Measurements from ENCODE around the gene MYO9A.

The MYO9A gene

DNA sequence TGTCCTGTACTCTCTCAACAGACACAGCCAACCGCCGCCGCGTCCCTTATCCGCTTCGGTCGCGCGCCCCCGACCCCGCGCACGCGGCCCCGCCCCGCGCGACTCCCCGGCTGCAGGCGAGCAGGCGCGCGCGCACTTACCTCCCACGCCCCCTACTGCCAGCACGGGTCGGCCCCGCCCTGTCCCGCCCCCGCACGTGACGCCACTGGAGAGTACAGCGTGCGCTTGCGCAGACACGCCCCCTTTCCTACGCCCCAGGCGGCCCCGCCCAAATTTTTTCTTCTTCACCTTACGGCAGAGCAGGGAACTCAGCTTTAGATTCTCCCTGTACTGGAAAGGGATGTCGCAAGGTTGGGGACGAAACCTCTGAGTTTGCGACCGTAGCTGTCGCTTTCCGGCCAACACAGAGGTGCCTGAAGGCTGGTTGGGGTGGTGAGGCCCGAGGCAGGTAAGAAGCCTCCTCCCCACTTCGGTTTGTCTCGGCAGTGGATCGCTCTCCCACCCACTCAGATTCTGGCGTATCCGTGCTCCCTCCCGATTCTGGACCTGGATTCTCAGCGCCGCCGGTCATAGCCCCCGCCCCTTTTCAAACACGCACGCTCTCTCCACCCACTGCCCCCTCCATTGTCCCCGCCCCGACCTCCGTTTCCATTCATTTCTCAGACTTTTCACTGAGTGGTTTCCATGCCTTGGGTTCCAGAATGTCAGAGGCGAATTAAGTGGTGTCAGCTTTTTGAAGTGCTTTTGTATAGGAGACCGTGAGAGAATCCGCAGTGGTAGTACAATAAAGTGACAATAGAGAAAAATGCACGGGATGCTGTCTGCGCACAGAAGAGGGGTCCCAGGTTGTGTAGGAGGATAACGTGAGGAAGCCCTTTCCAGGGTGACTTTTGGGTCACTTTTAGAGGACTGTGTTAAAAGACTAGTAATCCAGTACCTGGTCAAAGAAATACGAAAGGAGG lies at the start of gene MYO9A, which contains the start of gene SENP8:
MYO9A (minus strand) TSS at position 134 of the 962 bp plus-strand sequence. CDS start 71,587 bp downstream, outside the sequence.
SENP8 (plus strand) TSS at position 387 of the 962 bp plus-strand sequence. CDS start 21,221 bp downstream, outside the sequence.
- peak; percentile 97 for DNase-seq

DNA sequence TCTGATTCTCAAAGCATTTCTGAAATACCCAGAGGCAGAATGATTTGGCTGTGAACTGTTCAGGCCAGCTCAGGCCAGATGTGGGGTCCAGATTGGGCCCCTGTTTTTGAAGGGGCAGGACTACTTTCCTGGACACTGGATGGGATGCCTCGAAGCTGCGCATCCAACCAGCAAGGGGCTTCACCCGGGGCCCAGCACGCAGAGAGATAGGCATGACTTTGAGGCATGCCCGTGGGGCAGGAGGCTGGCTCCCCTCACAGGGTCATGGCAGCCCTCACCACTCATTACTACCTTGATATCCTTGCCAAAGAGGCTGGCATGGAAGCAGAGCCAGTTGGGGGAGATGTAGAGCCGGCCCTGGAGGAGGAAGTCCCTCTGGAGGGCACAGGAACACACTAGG lies 49.5 kb upstream of the MYO9A start:
- DNase-seq = no peak

DNA sequence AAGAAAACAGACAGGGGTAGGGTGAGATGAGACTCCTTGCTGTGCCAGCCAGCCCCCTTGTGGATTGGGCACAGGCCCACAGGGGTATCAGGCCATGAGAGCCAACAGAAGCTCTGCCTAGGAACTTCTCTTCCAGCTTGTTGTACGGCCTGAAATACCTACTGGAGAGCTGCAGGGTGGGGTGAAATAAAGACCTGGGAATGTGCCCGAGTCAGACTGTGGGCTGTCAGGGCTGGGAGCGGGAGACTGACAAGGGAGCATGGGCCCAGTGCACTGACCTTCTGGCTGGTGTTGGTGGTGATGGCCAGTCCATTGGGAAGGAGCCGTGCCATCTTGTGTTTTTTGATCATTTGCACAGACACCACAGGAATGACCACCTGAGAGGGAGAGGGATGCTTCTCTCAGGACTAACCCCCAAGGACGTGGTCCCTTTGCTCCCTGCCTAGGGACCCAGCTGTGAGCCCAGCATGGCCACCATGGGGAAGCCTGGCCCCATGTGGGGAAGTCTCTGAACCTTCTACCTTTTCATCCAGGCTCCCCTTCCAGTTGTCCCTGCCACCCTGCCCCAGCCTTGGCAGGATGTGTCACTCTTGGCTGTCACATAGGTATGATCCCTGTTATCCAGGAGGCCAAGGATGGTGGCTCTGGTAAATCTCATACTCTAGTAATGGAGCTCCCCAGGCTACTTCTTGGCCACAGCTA lies 48.9 kb upstream of the MYO9A start:
- DNase-seq = no peak

- no peak for DNase-seq
These were observed 45.8 kb upstream of the MYO9A start for GRCh38 chr15:72163719-72164118.

GRCh38 chr15:72162569-72162968 lies 44.6 kb upstream of the MYO9A start:
- DNase-seq = no peak

DNA sequence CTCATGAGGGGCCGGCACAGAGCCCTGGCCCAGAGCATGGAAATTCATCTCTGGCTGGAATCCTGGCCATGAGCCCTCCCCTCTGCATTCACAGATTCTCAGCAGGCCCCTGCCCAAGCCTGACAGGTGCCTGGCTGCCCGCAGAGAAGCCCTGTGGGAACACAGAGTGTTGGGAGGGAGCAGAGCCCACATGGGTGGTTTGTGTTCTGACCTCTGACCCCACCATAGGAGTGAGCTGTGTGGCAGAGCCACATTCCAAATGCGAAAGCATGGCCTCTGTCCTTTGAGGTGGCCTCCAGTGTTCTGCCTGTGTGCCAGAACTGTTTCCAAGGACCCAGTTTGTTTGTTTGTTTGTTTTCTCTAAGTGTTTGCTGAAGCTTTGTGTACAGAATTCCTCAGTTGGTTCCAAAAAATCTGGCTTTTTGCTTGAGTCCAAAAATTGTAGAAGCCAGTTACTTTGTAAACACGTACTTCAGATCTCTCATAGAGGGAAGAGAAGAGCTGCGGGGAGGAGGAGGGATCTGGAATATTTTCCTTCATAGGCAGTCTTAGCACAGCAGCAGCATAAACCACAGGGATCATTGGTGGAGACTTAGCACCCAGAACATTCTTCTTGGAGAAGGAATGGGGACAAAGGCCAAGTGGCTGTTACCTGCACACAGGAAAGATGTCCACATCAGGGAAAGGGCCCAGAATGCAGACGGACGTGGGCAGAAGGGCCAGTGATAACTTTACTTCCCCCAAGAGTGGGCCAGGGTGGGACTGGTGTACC lies 43.6 kb upstream of the MYO9A start:
- no peak for DNase-seq

- no peak for DNase-seq
These were observed 42.8 kb upstream of the MYO9A start for GRCh38 chr15:72160696-72161245.

DNA sequence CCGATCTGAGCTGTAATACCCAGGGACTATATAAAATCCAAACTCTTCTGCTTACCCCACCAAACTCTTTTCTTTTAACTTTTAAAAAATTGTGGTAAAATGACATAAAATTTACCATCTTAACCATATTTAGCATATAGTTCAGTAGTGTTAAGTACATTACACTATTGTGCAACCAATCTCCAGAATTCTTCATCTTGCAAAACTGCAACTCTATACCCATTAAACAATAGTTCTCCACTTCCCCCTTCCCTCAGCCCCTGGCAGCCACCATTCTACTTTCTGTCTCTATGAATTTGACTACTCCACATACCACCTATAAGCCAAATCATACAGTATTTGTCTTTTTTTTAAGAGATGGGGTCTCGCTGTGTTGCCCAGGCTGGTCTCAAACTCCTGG lies 39.0 kb upstream of the MYO9A start:
- DNase-seq = no peak

- peak; percentile 38 for DNase-seq
These were observed 38.0 kb upstream of the MYO9A start for GRCh38 chr15:72155635-72156616.

- DNase-seq = no peak
These were observed 37.2 kb upstream of the MYO9A start for GRCh38 chr15:72155003-72155621.

DNA sequence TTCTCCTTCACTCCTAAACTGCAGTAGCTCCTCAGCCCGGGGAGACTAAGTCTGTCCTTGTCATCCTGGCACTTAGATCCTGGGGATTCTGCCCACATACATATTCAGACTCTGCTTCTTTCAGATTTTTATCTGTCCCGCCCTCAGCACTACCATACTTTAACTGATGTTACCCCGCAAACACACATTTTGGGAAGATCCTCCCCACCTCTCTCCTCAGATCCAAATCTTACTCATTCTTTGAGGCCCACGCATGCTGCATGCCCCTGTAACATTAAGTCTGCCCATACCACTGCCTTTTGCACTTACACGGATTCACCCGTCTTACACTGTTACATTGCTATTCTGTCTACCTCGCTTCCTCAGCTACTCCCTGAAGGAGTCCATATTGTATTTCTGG lies 36.4 kb upstream of the MYO9A start:
- DNase-seq = no peak

DNA sequence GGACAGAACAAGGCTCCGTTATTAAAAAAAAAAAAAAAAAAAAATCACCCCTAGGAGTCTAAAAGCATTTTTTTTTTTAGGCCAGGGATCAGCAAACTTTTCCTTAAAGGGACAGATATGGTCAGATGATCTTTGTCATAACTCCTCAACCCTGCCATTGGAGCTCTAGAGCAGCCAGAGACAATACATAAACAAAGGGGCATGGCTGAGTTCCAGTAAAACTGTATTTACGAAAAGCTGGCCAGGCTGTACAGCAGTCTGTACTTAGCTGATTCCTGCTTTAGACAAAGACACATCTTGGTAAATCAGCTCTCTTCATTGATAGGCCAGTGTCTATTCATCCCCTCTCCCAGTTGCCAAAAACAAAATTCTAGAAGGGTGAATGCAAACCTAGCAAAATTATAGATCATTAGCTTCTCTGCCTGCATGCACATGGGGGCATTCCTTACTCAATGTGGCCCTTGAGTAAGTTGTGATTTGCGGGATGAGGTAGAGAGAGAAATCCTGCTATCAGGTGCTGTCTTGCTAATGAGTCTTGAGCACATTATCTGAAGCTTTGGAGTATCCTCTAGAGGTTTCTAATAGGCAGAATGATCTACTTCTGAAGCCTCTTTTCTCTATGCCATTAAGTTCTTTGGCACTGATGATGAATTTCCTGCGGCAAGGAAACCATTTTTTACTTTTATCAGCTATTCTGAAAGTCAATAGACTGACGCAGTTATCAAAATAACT lies 35.5 kb upstream of the MYO9A start:
- DNase-seq = no peak

GRCh38 chr15:72147418-72147817 lies 29.5 kb upstream of the MYO9A start:
- no peak for DNase-seq

DNA sequence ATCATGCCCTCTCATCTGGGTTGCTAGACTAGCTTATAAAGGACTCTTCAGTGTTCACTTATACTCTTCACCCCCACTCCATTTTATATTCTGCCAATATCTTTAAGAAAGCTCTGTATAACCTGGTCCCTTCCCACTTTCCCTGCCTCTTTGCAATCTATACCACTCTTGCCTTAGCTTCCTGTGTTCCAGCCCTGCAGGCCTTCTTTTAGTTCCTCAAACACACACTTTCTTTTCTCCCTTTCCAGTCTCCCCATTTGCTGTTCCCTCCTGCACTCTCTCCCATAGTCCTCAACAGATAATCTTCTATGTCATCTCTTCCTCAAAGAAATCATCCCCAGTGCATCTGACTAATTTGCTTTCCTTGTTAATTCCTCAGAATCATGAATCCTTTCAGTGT lies 29.0 kb upstream of the MYO9A start:
- no peak for DNase-seq

DNA sequence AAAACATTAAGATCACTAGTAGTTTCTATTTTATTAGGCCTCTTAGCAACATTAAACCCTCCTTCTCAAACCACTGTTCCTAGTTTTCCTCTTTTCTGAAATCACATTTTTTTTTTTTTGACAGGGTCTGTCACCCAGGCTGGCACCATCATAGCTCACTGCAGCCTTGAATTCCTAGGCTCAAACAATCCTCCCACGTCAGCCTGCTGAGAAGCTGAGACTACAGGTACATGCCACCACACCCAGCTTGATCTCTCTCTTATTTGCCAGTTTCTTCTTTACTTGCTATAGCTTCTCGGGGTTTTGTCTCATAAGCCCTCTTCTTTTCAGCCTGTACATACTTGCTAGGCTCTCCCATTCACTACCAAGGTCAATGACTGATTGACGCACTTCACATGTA lies 28.3 kb upstream of the MYO9A start:
- no peak for DNase-seq

DNA sequence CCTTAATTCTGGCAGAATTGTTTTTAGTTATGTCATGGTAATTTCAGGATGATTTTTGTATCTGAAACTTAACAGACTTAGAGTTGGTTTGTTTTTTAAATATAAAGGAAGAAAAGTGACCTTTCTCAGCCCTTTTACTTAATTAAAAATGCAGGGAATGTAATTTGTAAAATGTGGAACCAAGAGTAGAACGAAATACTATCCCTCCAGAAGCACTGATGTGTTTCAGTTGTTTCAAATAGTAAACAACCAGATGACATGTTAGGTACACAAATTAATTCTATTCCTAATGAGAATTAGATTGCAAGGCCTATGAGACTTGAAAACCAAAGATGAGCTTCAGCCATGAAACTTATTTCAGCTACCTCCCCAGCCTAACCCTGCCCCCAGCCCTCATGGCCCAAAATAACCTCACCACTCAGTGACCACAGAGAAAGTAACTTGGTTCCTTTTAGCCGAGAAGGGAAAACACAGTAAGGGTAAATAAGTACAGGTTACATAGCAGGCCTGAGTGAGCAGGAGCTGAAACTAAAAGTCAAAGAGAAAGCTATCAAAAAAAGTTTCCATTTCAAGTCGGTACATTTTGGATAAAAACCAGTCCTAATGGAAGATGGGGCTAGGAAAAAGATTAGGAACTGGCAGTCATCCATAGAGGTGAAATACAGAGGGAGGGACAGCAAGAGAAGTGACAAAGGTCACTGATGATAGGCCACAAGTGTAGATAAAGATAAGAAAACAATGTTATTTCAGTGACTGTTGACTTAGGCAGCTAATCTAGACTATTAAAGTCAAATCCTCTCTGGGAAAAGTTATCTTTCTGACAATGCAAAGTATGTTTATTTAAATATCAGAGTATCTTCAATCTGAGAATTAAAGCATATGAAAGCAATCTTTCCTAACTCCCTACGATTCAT lies 23.5 kb upstream of the MYO9A start:
- DNase-seq = no peak

DNA sequence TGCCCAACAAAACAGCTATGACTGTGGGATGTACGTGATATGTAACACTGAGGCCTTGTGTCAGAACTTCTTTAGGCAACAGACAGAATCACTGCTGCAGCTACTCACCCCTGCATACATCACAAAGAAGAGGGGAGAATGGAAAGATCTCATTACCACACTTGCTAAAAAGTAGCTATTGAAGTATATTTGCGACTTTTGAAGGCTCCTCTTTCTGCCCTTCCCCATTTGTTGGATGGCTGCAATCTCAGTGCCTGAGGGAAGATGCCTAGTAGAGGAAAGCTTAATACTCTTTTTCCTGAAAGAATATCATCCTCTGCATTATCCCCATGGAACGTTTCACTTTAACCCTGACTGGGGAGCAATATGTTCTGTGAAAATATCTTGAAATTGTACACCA lies 22.1 kb upstream of the MYO9A start:
- no peak for DNase-seq

DNA sequence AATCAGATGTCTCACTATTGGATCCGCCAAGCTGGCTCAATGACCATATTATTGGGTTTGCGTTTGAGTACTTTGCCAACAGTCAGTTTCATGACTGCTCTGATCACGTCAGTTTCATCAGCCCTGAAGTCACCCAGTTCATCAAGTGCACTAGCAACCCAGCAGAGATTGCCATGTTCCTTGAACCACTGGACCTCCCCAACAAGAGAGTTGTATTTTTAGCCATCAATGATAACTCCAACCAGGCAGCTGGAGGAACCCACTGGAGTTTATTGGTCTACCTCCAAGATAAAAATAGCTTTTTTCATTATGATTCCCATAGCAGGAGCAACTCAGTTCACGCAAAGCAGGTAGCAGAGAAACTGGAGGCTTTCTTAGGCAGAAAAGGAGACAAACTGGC lies 21.7 kb upstream of the MYO9A start:
- DNase-seq = no peak
